GM12878 (cell line): ENCODE results near the gene ARSA. TPM values are rescaled to one million over a fixed set of nuclear protein-coding genes. Genes with fewer than 3 reads are reported as not detected.

Experiments
- ATAC-seq: fragments of 200-7000 bp; cut with Tn5 transposase; 3 replicates; pipeline ENCODE4 v1.9.1; 2020; ENCODE audit warnings: mild to moderate bottlenecking, moderate library complexity
- BruUV-seq: library from RNA; stranded (reverse); fragments of 400-500 nt; replicated peaks from 2 replicates; lab custom pipeline; 2021; lab: Mats Ljungman, UMichigan
- CTCF ChIA-PET: fragments of 300-600 bp; sonication (Branson Sonifier 250); formaldehyde crosslinking; extraction: SDS; loops from one replicate; lab custom pipeline; 2021; ENCODE audit warnings: inconsistent platforms; lab: Yijun Ruan, JAX
- POLR2A ChIA-PET: fragments of 350-600 bp; formaldehyde crosslinking; extraction: SDS; loops from one replicate; lab custom pipeline; 2021; ENCODE audit warnings: inconsistent platforms; lab: Charles Lee
- RAD21 ChIA-PET: fragments of 300-600 bp; sonication (Branson Sonifier 250); formaldehyde crosslinking; loops from one replicate; lab custom pipeline; 2023; ENCODE audit warnings: antibody characterized with exemption; ENCODE audit not compliant: unreplicated experiment; lab: Charles Lee
- SMC1A ChIA-PET: fragments of 300-600 bp; sonication (Branson Sonifier 250); formaldehyde crosslinking; loops from one replicate; lab custom pipeline; 2023; ENCODE audit not compliant: unreplicated experiment, uncharacterized antibody; lab: Charles Lee
- DNase-seq: peaks from one replicate; pipeline ENCODE4 v3.0.0-alpha.2; 2011; ENCODE audit warnings: low read depth, low spot score
- FAIRE-seq: peaks from 3 replicates; lab custom pipeline; 2011; peaks lifted over from hg19 to GRCh38; lab: Jason Lieb, UNC
- H2AFZ ChIP-seq: 2 replicates; pipeline ENCODE4 v1.6.0; 2011; ENCODE audit warnings: low read depth, low read length, control low read depth; ENCODE audit not compliant: control insufficient read depth
- H3K27ac ChIP-seq: 2 replicates; pipeline ENCODE4 v1.5.1; 2011; ENCODE audit warnings: control low read depth; ENCODE audit not compliant: control insufficient read depth, insufficient read depth
- H3K27me3 ChIP-seq, 2 experiments: replicated peaks in 1 of 2; 2 replicates each; pipeline versions ENCODE4 v1.6.0 to v1.6.1; 2011; ENCODE audit warnings: low read length in 1 of 2; ENCODE audit not compliant: control insufficient read depth in 2 of 2, insufficient read depth in 2 of 2
- H3K36me3 ChIP-seq, 2 experiments: 2 replicates each; pipeline ENCODE4 v1.5.1; 2011; ENCODE audit warnings: low read length in 1 of 2; ENCODE audit not compliant: control insufficient read depth in 2 of 2, insufficient read depth in 2 of 2
- H3K4me1 ChIP-seq: 2 replicates; pipeline ENCODE4 v1.6.1; 2011; ENCODE audit warnings: mild to moderate bottlenecking, low read length, moderate library complexity, mixed read lengths; ENCODE audit not compliant: control insufficient read depth, insufficient read depth
- H3K4me2 ChIP-seq: 2 replicates; pipeline ENCODE4 v1.6.0; 2011; ENCODE audit warnings: control low read depth; ENCODE audit not compliant: control insufficient read depth, insufficient read depth
- H3K4me3 ChIP-seq: fragments of 200-600 bp; sonication (generic); 2 replicates; pipeline ENCODE4 v1.5.1; 2016
- H3K79me2 ChIP-seq: 2 replicates; pipeline ENCODE4 v1.6.0; 2011; ENCODE audit warnings: low read length; ENCODE audit not compliant: control insufficient read depth, insufficient read depth
- H3K9ac ChIP-seq: 2 replicates; pipeline ENCODE4 v1.8.0; 2011; ENCODE audit warnings: low read length, control low read depth, mixed read lengths; ENCODE audit not compliant: control insufficient read depth, insufficient read depth
- H3K9me3 ChIP-seq: replicated peaks from 3 replicates; pipeline ENCODE4 v1.5.1; 2011; ENCODE audit warnings: mild to moderate bottlenecking, low read length; ENCODE audit not compliant: control insufficient read depth, insufficient read depth
- H4K20me1 ChIP-seq: 2 replicates; pipeline ENCODE4 v1.6.0; 2011; ENCODE audit not compliant: control insufficient read depth, insufficient read depth
- CREM ChIP-seq: IDR thresholded peaks from 2 replicates; pipeline ENCODE4 v1.6.1; 2014; ENCODE audit warnings: antibody characterized with exemption, low read depth
- HCFC1 ChIP-seq: fragments of 150-350 bp; IDR thresholded peaks from 2 replicates; pipeline ENCODE4 v1.6.1; 2014; ENCODE audit warnings: low read length
- JUND ChIP-seq: IDR thresholded peaks from 2 replicates; pipeline ENCODE4 v1.6.1; 2012; ENCODE audit warnings: low read depth, mild to moderate bottlenecking, low read length, improper control_type of control experiment, moderate library complexity
- KDM1A ChIP-seq: fragments of 200-600 bp; sonication (generic); IDR thresholded peaks from 2 replicates; pipeline ENCODE4 v1.6.1; 2016; ENCODE audit warnings: borderline replicate concordance
- NFYB ChIP-seq: IDR thresholded peaks from 2 replicates; pipeline ENCODE4 v1.6.1; 2011; ENCODE audit warnings: low read depth, mild to moderate bottlenecking, low read length, improper control_type of control experiment, moderate library complexity; ENCODE audit not compliant: insufficient read depth
- ZZZ3 ChIP-seq: IDR thresholded peaks from 2 replicates; pipeline ENCODE4 v1.6.1; 2011; ENCODE audit warnings: low read depth; ENCODE audit not compliant: control insufficient read depth, insufficient read length
- WGBS: methylation state at CpG from one replicate; pipeline ENCODE4 v1.1.6; 2016; ENCODE audit warnings: low lambda C conversion rate; ENCODE audit not compliant: insufficient replicate concordance, insufficient coverage; ENCODE audit errors: missing lambda C conversion rate; 5-methylcytosine and 5-hydroxymethylcytosine counted together
- in situ Hi-C: fragments of 300-500 bp; cut with MboI; formaldehyde crosslinking; loops from 9 replicates; pipeline ENCODE4 v1.14.3; 2018; ENCODE audit warnings: mixed read lengths
- intact Hi-C: fragments of 100-400 bp; cut with micrococcal nuclease; formaldehyde crosslinking; loops from one replicate; pipeline ENCODE4 v1.14.2; 2022; ENCODE audit not compliant: unreplicated experiment
- polyA plus RNA-seq, 11 experiments: library from polyadenylated mRNA; depleted of rRNA in 4 of 11; unstranded in 6 of 11; stranded (reverse) in 5 of 11; fragments of >200 nt; fragmentation: Nextera tagmentation in 4 of 11; fragmentation: Illumina TruSeq in 1 of 11; extraction: Ambion mirVana in 4 of 11; extraction: Trizol in 1 of 11; gene quantifications; 1 replicate in 1 of 11; 2 replicates in 10 of 11; pipeline versions ENCODE4 v1.2.1 to v1.2.3, GENCODE V29; 2011 to 2016; ENCODE audit warnings: inconsistent platforms in 2 of 11, missing spikeins in 2 of 11, low read depth in 1 of 11
- total RNA-seq, 4 experiments: library from RNA; depleted of rRNA in 3 of 4; stranded (reverse); fragments of >200 nt in 3 of 4; fragmentation: Illumina TruSeq in 1 of 4; extraction: Trizol in 1 of 4; gene quantifications; 2 replicates each; pipeline versions ENCODE4 v1.2.1 to v1.2.3, GENCODE V29; 2013 to 2021
- TF ChIP-seq, protein P1 (sequence below): IDR thresholded peaks from 2 replicates; pipeline ENCODE4 v1.6.1; 2012; ENCODE audit warnings: mild to moderate bottlenecking, low read depth, low read length
- TF ChIP-seq, protein P2 (sequence below): IDR thresholded peaks from 2 replicates; pipeline ENCODE4 v1.6.1; 2012; ENCODE audit warnings: low read depth, low read length, improper control_type of control experiment
- TF ChIP-seq, protein P3 (sequence below): IDR thresholded peaks from 2 replicates; pipeline ENCODE4 v1.6.1; 2012; ENCODE audit warnings: improper control_type of control experiment, low read depth, low read length; ENCODE audit not compliant: insufficient replicate concordance

The ARSA gene
- total and polyA plus RNA-seq, 10 of the 15 experiments (the other 5 are each of a cell fraction or from before 2014, with no cell fraction given): 0.39 to 26.3 (median 9.8) TPM

DNA sequence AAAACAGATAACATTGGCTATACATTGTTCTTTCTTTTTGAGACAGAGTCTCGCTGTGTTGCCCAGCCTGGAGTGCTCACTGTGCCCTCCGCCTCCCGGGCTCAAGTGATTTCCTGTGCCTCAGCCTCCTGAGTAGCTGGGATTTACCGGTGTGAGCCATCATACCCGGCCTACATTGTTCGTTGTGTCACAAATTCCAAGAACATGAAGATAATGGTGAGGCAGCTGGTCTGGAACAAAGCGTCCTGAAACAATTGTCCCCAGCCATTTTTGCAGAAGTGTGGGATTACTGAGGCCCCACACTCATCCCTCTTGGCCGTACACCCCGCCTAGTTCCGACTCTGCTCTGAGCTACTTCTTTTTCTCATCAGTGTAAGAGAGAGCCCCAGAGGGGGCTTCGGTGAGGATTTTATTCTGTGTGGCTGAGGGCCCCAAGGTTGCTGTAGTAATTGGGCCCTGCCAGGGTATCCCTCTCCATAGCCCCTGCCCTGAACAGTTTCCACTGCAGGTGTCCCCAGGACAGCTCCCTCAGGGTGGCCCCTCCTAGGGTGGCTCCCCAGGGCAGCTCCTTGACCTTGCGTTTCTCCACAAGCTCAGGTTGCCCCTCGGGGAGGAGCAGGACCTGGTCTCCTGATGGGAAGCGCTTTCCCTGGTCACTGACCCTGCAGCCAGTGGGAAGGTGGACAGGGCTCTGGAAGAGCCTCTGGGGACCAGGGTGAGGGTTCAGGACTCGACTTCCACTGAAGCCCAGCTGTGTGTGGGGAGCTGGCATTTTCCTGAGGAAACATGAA is 13.1 kb upstream of the ARSA start:
- no peak for DNase-seq
- ChIA-PET RAD21 (no interaction called here), CTCF (interaction anchor here (1.0 to 1.7 kb wide), 2 partner anchors 21 to 50 kb away, joined by 3 to 4 read pairs; no protein-coding TSS in a partner anchor), SMC1A (no interaction called here), POLR2A (no interaction called here)
- Histone ChIP-seq H3K27me3 (peaks cover 3 to 15% of the 10 kb centered on the region in 2 experiments; a peak in 1 of 4 replicates), H3K9ac (no peak overlapping the region), H3K9me3 (no peaks in the 10 kb centered on the region), H3K36me3 (no peaks in the 10 kb centered on the region), H3K4me1 (no peaks in the 10 kb centered on the region), H3K27ac (no peak overlapping the region), H3K79me2 (no peaks in the 10 kb centered on the region), H3K4me3 (no peak overlapping the region), H3K4me2 (no peak overlapping the region), H4K20me1 (no peaks in the 10 kb centered on the region; the same call in 1 of the 2 replicates), H2AFZ (no peak overlapping the region)
- intact Hi-C loops: no loop called here
- BruUV-seq: no TSS peak
- FAIRE-seq: no peak
- ATAC-seq: no peak
- in situ Hi-C loops: no loop called here
- 24% methylated on average over 15 of the region's 15 CpGs for WGBS
- TF ChIP-seq CREM: no peak
- TF ChIP-seq ZZZ3: no peak
- no peak for TF ChIP-seq JUND
- TF ChIP-seq, protein P1, sequence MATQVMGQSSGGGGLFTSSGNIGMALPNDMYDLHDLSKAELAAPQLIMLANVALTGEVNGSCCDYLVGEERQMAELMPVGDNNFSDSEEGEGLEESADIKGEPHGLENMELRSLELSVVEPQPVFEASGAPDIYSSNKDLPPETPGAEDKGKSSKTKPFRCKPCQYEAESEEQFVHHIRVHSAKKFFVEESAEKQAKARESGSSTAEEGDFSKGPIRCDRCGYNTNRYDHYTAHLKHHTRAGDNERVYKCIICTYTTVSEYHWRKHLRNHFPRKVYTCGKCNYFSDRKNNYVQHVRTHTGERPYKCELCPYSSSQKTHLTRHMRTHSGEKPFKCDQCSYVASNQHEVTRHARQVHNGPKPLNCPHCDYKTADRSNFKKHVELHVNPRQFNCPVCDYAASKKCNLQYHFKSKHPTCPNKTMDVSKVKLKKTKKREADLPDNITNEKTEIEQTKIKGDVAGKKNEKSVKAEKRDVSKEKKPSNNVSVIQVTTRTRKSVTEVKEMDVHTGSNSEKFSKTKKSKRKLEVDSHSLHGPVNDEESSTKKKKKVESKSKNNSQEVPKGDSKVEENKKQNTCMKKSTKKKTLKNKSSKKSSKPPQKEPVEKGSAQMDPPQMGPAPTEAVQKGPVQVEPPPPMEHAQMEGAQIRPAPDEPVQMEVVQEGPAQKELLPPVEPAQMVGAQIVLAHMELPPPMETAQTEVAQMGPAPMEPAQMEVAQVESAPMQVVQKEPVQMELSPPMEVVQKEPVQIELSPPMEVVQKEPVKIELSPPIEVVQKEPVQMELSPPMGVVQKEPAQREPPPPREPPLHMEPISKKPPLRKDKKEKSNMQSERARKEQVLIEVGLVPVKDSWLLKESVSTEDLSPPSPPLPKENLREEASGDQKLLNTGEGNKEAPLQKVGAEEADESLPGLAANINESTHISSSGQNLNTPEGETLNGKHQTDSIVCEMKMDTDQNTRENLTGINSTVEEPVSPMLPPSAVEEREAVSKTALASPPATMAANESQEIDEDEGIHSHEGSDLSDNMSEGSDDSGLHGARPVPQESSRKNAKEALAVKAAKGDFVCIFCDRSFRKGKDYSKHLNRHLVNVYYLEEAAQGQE: no peak
- TF ChIP-seq KDM1A: no peak
- no peak for TF ChIP-seq HCFC1
- TF ChIP-seq, protein P2, sequence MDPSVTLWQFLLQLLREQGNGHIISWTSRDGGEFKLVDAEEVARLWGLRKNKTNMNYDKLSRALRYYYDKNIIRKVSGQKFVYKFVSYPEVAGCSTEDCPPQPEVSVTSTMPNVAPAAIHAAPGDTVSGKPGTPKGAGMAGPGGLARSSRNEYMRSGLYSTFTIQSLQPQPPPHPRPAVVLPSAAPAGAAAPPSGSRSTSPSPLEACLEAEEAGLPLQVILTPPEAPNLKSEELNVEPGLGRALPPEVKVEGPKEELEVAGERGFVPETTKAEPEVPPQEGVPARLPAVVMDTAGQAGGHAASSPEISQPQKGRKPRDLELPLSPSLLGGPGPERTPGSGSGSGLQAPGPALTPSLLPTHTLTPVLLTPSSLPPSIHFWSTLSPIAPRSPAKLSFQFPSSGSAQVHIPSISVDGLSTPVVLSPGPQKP: no peak
- TF ChIP-seq, protein P3, sequence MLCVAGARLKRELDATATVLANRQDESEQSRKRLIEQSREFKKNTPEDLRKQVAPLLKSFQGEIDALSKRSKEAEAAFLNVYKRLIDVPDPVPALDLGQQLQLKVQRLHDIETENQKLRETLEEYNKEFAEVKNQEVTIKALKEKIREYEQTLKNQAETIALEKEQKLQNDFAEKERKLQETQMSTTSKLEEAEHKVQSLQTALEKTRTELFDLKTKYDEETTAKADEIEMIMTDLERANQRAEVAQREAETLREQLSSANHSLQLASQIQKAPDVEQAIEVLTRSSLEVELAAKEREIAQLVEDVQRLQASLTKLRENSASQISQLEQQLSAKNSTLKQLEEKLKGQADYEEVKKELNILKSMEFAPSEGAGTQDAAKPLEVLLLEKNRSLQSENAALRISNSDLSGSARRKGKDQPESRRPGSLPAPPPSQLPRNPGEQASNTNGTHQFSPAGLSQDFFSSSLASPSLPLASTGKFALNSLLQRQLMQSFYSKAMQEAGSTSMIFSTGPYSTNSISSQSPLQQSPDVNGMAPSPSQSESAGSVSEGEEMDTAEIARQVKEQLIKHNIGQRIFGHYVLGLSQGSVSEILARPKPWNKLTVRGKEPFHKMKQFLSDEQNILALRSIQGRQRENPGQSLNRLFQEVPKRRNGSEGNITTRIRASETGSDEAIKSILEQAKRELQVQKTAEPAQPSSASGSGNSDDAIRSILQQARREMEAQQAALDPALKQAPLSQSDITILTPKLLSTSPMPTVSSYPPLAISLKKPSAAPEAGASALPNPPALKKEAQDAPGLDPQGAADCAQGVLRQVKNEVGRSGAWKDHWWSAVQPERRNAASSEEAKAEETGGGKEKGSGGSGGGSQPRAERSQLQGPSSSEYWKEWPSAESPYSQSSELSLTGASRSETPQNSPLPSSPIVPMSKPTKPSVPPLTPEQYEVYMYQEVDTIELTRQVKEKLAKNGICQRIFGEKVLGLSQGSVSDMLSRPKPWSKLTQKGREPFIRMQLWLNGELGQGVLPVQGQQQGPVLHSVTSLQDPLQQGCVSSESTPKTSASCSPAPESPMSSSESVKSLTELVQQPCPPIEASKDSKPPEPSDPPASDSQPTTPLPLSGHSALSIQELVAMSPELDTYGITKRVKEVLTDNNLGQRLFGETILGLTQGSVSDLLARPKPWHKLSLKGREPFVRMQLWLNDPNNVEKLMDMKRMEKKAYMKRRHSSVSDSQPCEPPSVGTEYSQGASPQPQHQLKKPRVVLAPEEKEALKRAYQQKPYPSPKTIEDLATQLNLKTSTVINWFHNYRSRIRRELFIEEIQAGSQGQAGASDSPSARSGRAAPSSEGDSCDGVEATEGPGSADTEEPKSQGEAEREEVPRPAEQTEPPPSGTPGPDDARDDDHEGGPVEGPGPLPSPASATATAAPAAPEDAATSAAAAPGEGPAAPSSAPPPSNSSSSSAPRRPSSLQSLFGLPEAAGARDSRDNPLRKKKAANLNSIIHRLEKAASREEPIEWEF: no peak
- TF ChIP-seq NFYB: no peak
